GM23338 (cell line): ENCODE measurements around the gene FOXJ3.

Experiments
- CREB1 ChIP-seq: fragments of 250-450 bp; sonication (Bioruptor Pico); IDR thresholded peaks from 2 replicates; pipeline ENCODE4 v1.5.0; 2020; ENCODE audit warnings: low read depth, mild to moderate bottlenecking, moderate library complexity
- CTCF ChIP-seq, 2 experiments: fragments of 200-600 bp in 1 of 2; sonication (generic) in 1 of 2; conservative IDR thresholded peaks; 2 replicates each; pipeline versions ENCODE4 v1.5.1 to v1.6.1; 2016 to 2017; ENCODE audit warnings: antibody characterized with exemption in 2 of 2, low read depth in 2 of 2, mild to moderate bottlenecking in 2 of 2, moderate library complexity in 1 of 2

DNA sequence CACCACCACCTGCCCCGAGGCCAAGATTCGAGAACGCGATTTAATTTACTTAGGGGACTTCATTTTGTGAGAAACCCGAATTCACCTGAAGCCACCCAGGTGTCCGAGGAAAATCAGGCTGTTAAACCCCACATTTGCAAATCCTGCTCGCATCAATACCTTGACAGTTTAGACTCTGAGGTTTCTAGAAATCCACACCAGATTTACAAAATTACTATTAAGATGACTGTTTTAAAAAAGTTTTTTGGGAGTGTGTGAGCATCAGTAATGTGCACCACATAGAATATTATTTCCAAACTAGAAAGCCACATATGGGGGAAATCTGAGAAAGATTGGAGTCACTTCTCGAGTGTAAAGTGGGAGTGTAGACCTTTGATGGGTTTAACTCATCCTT, 46.2 kb upstream of the FOXJ3 start:
- TF ChIP-seq CTCF (conservative IDR thresholded peaks at IDR 0.05; ENCODE audit: low read depth in 2 of 2) (no peak), CREB1 (no peak)
